Peyer's patch (tissue), 4 donors: ENCODE data around the gene PACSIN1.

Experiments
- POLR2A ChIP-seq, 2 donors: fragments of 450-650 bp; IDR thresholded peaks; one replicate each; pipeline ENCODE4 v1.5.1; 2017; ENCODE audit warnings: antibody characterized with exemption in 2 of 2, mild to moderate bottlenecking in 2 of 2, moderate library complexity in 2 of 2
- TF ChIP-seq, protein P1 (sequence below), 6 experiments: fragments of 450-650 bp in 4 of 6; fragments of 200-600 bp in 2 of 6; sonication (generic) in 1 of 6; IDR thresholded peaks; one replicate each; pipeline ENCODE4 v1.5.1; 2017 to 2019; ENCODE audit warnings: antibody characterized with exemption in 6 of 6, mild to moderate bottlenecking in 3 of 6, moderate library complexity in 1 of 6

- no peak for TF ChIP-seq POLR2A (IDR thresholded peaks at IDR 0.05)
- TF ChIP-seq, protein P1, sequence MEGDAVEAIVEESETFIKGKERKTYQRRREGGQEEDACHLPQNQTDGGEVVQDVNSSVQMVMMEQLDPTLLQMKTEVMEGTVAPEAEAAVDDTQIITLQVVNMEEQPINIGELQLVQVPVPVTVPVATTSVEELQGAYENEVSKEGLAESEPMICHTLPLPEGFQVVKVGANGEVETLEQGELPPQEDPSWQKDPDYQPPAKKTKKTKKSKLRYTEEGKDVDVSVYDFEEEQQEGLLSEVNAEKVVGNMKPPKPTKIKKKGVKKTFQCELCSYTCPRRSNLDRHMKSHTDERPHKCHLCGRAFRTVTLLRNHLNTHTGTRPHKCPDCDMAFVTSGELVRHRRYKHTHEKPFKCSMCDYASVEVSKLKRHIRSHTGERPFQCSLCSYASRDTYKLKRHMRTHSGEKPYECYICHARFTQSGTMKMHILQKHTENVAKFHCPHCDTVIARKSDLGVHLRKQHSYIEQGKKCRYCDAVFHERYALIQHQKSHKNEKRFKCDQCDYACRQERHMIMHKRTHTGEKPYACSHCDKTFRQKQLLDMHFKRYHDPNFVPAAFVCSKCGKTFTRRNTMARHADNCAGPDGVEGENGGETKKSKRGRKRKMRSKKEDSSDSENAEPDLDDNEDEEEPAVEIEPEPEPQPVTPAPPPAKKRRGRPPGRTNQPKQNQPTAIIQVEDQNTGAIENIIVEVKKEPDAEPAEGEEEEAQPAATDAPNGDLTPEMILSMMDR (IDR thresholded peaks at IDR 0.05) = no peak
These were observed 10.6 kb downstream of the PACSIN1 start for GRCh38 chr6:34476447-34476846.
